Smooth muscle cell (in vitro differentiated cells): Measurements from ENCODE around the gene MEIS2. TPM values are rescaled to one million over a fixed set of nuclear protein-coding genes. Genes with fewer than 3 reads are reported as not detected.

Experiments
- DNase-seq: peaks from one replicate; lab custom pipeline; 2025; ENCODE audit not compliant: unreplicated experiment; lab: John Stamatoyannopoulos, UW
- H2AFZ ChIP-seq: fragments of 200-600 bp; sonication (generic); 2 replicates; pipeline ENCODE4 v1.6.0; 2016; ENCODE audit warnings: antibody characterized with exemption, low read depth, mild to moderate bottlenecking
- H3F3A ChIP-seq: fragments of 200-600 bp; sonication (generic); 2 replicates; pipeline ENCODE4 v1.6.0; 2017; ENCODE audit warnings: antibody characterized with exemption, low read depth
- H3K27ac ChIP-seq: fragments of 200-600 bp; sonication (generic); 2 replicates; pipeline ENCODE4 v1.5.1; 2016; ENCODE audit warnings: low read depth, mild to moderate bottlenecking
- H3K27me3 ChIP-seq: fragments of 200-600 bp; sonication (generic); 2 replicates; pipeline ENCODE4 v1.6.1; 2016; ENCODE audit warnings: low read depth, mild to moderate bottlenecking
- H3K36me3 ChIP-seq: fragments of 200-600 bp; sonication (generic); 2 replicates; pipeline ENCODE4 v1.5.1; 2016; ENCODE audit warnings: low read depth
- H3K4me1 ChIP-seq: fragments of 200-600 bp; sonication (generic); 2 replicates; pipeline ENCODE4 v1.5.1; 2016; ENCODE audit warnings: low read depth
- H3K4me2 ChIP-seq: fragments of 200-600 bp; sonication (generic); 2 replicates; pipeline ENCODE4 v1.6.0; 2016; ENCODE audit warnings: mild to moderate bottlenecking
- H3K4me3 ChIP-seq: fragments of 200-600 bp; sonication (generic); 2 replicates; pipeline ENCODE4 v1.5.1; 2016; ENCODE audit warnings: mild to moderate bottlenecking
- H3K79me2 ChIP-seq: fragments of 200-600 bp; sonication (generic); 2 replicates; pipeline ENCODE4 v1.6.0; 2016; ENCODE audit warnings: low read depth, mild to moderate bottlenecking
- H3K9ac ChIP-seq: fragments of 200-600 bp; sonication (generic); 2 replicates; pipeline ENCODE4 v1.6.0; 2016; ENCODE audit warnings: low read depth
- H3K9me3 ChIP-seq: fragments of 200-600 bp; sonication (generic); replicated peaks from 2 replicates; pipeline ENCODE4 v1.5.1; 2016; ENCODE audit warnings: low read depth
- H4K20me1 ChIP-seq: fragments of 200-600 bp; sonication (generic); 2 replicates; pipeline ENCODE4 v1.6.0; 2016; ENCODE audit warnings: low read depth
- CTCF ChIP-seq: fragments of 200-600 bp; sonication (generic); IDR thresholded peaks from 2 replicates; pipeline ENCODE4 v1.5.1; 2017; ENCODE audit warnings: borderline replicate concordance, mild to moderate bottlenecking, antibody characterized with exemption; ENCODE audit not compliant: insufficient read depth, poor library complexity, severe bottlenecking
- WGBS: methylation state at CpG from one replicate; pipeline ENCODE4 v1.1.7; 2016; ENCODE audit warnings: low lambda C conversion rate; 5-methylcytosine and 5-hydroxymethylcytosine counted together
- polyA plus RNA-seq: library from polyadenylated mRNA; unstranded; fragments of >200 nt; fragmentation: Nextera tagmentation; extraction: Ambion mirVana; gene quantifications from 2 replicates; pipeline ENCODE4 v1.2.1, GENCODE V29; 2016
- total RNA-seq: library from RNA; depleted of rRNA; stranded (reverse); fragments of >200 nt; gene quantifications from 2 replicates; pipeline ENCODE4 v1.2.3, GENCODE V29; 2014

The MEIS2 gene
- total and polyA plus RNA-seq, 2 experiments from 2014 or later: 13.0 to 33.4 TPM

- Histone ChIP-seq H4K20me1 (no peaks in the 10 kb centered on the region), H3K36me3 (peaks cover 8% of the 10 kb centered on the region), H3K4me1 (peaks cover 32% of the 10 kb centered on the region), H3K4me2 (no peak overlapping the region), H3K27me3 (no peaks in the 10 kb centered on the region), H2AFZ (no peak overlapping the region), H3K4me3 (no peak overlapping the region), H3K27ac (no peak overlapping the region), H3K9me3 (no peaks in the 10 kb centered on the region), H3F3A (no peaks in the 10 kb centered on the region), H3K79me2 (peaks cover 4% of the 10 kb centered on the region), H3K9ac (no peak overlapping the region)
- DNase-seq: no peak
- no peak for TF ChIP-seq CTCF
- 42% methylated on average over 4 of the region's 4 CpGs for WGBS
Observed at GRCh38 chr15:36941798-36942197, 158.6 kb downstream of the MEIS2 start.

- H3K9ac ChIP-seq: no peak overlapping the region
- peaks cover 8% of the 10 kb centered on the region for H3K36me3 ChIP-seq
- H2AFZ ChIP-seq: no peak overlapping the region
- no peaks in the 10 kb centered on the region for H3F3A ChIP-seq
- no peaks in the 10 kb centered on the region for H3K27me3 ChIP-seq
- no peak overlapping the region for H3K4me3 ChIP-seq
- no peaks in the 10 kb centered on the region for H3K9me3 ChIP-seq
- no peak for DNase-seq
- H3K27ac ChIP-seq: no peak overlapping the region
- WGBS: 95% methylated on average over 3 of the region's 3 CpGs
- H3K4me2 ChIP-seq: no peak overlapping the region
- peaks cover 4% of the 10 kb centered on the region for H3K79me2 ChIP-seq
- TF ChIP-seq CTCF: no peak
- H3K4me1 ChIP-seq: peaks cover 27% of the 10 kb centered on the region
- H4K20me1 ChIP-seq: no peaks in the 10 kb centered on the region
Observed at GRCh38 chr15:36940636-36941260, 159.6 kb downstream of the MEIS2 start.

- H3K79me2 ChIP-seq: peaks cover 4% of the 10 kb centered on the region
- WGBS: 98% methylated on average over 3 of the region's 3 CpGs
- no peak overlapping the region for H3K4me2 ChIP-seq
- no peaks in the 10 kb centered on the region for H3F3A ChIP-seq
- no peak for DNase-seq
- no peak overlapping the region for H3K9ac ChIP-seq
- H3K9me3 ChIP-seq: no peaks in the 10 kb centered on the region
- no peak overlapping the region for H3K27ac ChIP-seq
- H3K27me3 ChIP-seq: no peaks in the 10 kb centered on the region
- no peak for TF ChIP-seq CTCF
- H2AFZ ChIP-seq: no peak overlapping the region
- peaks cover 27% of the 10 kb centered on the region for H3K4me1 ChIP-seq
- peaks cover 8% of the 10 kb centered on the region for H3K36me3 ChIP-seq
- no peaks in the 10 kb centered on the region for H4K20me1 ChIP-seq
- H3K4me3 ChIP-seq: no peak overlapping the region
Observed at GRCh38 chr15:36940219-36940618, 160.1 kb downstream of the MEIS2 start.

- no peak overlapping the region for H3K4me3 ChIP-seq
- H3F3A ChIP-seq: no peaks in the 10 kb centered on the region
- peaks cover 4% of the 10 kb centered on the region for H3K79me2 ChIP-seq
Observed at GRCh38 chr15:36938764-36939163, 161.6 kb downstream of the MEIS2 start.

More at GRCh38 chr15:36938764-36939163, 161.6 kb downstream of the MEIS2 start:
- Histone ChIP-seq H3K36me3 (peaks cover 8% of the 10 kb centered on the region), H2AFZ (no peak overlapping the region), H3K4me1 (peaks cover 20% of the 10 kb centered on the region), H3K27ac (no peak overlapping the region), H3K9me3 (no peaks in the 10 kb centered on the region), H3K27me3 (no peaks in the 10 kb centered on the region), H3K9ac (no peak overlapping the region), H3K4me2 (no peak overlapping the region), H4K20me1 (no peaks in the 10 kb centered on the region)
- TF ChIP-seq CTCF: no peak
- no peak for DNase-seq
- 96% methylated on average over 7 of the region's 7 CpGs for WGBS
